Stimulated activated naive CD8-positive, alpha-beta T cell treated with anti-CD3 and anti-CD28 coated beads, Interleukin-15, Interleukin-2, amounts not matched to agents 100 ng/mL and 50 ng/mL, for 24 hours (primary cell): ENCODE data around the gene NLRP10.

ENCODE experiments used
- H3K27ac Mint-ChIP-seq: one replicate; pipeline ENCODE4 v1.8.0; 2021; ENCODE audit warnings: mild to moderate bottlenecking, mixed read lengths
- H3K27me3 Mint-ChIP-seq: one replicate; pipeline ENCODE4 v1.8.0; 2021; ENCODE audit warnings: mixed read lengths
- H3K36me3 Mint-ChIP-seq: one replicate; pipeline ENCODE4 v1.8.0; 2021; ENCODE audit warnings: low read depth, mixed read lengths
- H3K4me1 Mint-ChIP-seq: one replicate; pipeline ENCODE4 v1.8.0; 2021; ENCODE audit warnings: low read depth, mixed read lengths
- H3K4me3 Mint-ChIP-seq: one replicate; pipeline ENCODE4 v1.8.0; 2021; ENCODE audit warnings: mild to moderate bottlenecking, mixed read lengths
- H3K9me3 Mint-ChIP-seq: one replicate; pipeline ENCODE4 v1.8.0; 2021; ENCODE audit warnings: mixed read lengths

The NLRP10 gene

DNA sequence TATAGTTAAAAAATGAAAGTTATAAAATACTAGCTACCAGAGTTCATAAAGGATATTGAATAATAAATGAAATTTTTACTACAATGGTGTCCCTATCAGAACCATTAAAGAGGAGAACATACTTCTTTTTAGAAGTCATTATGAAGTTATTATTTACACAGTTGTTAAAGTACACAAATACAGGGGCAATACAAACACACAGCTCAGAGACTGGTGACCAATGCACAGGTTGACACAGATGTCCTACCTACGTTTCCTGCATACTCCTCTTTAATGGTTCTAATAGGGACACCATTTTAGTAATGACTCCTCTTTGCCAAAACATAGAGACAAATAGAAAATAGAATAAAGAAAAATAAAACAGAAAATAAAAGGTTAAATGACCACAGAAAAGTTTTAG lies 10.1 kb downstream of the NLRP10 start:
- no peaks in the 10 kb centered on the region for H3K4me1 Mint-ChIP-seq

DNA sequence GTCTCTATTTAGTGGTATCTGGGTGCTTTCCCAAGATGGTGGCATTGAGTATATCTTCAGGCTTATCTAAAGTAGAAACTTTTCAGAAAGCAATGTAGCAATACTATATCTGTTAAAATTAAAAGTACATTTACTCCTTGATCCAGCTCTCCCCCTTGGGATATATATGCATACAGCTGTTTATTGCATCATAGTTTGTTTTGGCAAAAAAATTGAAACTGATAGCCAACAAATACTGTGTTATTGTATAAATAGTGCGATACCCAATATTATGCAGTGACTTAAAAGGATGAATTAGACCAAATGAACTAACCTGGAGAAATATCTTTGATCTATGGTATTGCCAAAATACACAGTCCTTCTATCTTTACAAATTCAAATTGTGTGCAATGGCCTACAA lies 15.3 kb downstream of the NLRP10 start:
- H3K36me3 Mint-ChIP-seq: no peaks in the 10 kb centered on the region
- H3K4me3 Mint-ChIP-seq: no peak overlapping the region
- peaks cover 31% of the 10 kb centered on the region for H3K27me3 Mint-ChIP-seq
- no peaks in the 10 kb centered on the region for H3K4me1 Mint-ChIP-seq
- no peaks in the 10 kb centered on the region for H3K9me3 Mint-ChIP-seq
- H3K27ac Mint-ChIP-seq: no peak overlapping the region

More for the DNA sequence above, 10.1 kb downstream of the NLRP10 start:
- H3K27me3 Mint-ChIP-seq: peaks cover 23% of the 10 kb centered on the region
- no peaks in the 10 kb centered on the region for H3K9me3 Mint-ChIP-seq
- no peak overlapping the region for H3K4me3 Mint-ChIP-seq
- H3K36me3 Mint-ChIP-seq: no peaks in the 10 kb centered on the region
- H3K27ac Mint-ChIP-seq: no peak overlapping the region

DNA sequence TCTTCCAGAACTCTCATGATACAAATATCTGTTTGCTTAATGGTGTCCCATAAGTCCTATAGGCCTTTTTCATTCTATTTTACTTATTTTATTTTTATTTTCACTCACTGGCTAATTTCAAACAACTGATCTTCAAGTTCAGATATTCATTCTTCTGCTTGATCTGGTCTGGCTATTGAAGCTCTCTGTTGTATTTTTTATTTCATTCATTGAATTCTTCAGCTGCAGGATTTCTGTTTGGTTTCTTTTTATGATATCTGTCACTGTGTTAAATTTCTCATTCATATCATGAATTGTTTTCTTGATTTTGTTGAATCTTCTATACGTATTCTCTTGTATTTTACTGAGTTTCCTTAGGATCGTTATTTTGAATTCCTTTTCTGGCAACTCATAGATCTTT lies 21.1 kb downstream of the NLRP10 start:
- H3K27ac Mint-ChIP-seq: no peak overlapping the region
- H3K4me1 Mint-ChIP-seq: no peaks in the 10 kb centered on the region
- peaks cover 26% of the 10 kb centered on the region for H3K27me3 Mint-ChIP-seq
- H3K36me3 Mint-ChIP-seq: no peaks in the 10 kb centered on the region
- no peak overlapping the region for H3K4me3 Mint-ChIP-seq
- H3K9me3 Mint-ChIP-seq: peaks cover 17% of the 10 kb centered on the region

DNA sequence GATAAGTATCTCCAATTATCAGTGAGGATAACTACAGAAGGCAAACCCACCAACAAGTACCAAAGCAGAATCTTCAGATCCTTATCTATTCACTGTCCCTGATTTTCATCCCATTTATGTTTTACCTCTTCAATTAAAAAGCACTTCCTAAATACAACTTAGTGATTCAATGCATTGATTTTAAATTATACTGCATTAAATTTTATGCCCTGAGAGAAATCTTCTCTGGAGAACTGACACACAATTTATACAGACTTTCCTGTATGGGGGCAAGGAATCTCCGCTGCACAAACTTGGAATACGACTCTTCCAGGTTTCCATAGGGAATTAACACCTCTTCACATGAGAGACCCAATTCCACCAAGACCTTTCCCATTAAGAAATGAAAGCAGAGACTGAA lies 23.6 kb downstream of the NLRP10 start, which contains the start of gene OR10A3:
Gene OR10A3 (minus strand): TSS at position 101 of the 400 bp plus-strand sequence. CDS start 2,188 bp downstream, outside the sequence.
- H3K9me3 Mint-ChIP-seq: peaks cover 17% of the 10 kb centered on the region
- H3K4me3 Mint-ChIP-seq: no peak within 1 kb of the TSS
- H3K4me1 Mint-ChIP-seq: no peaks in the 10 kb centered on the region
- H3K36me3 Mint-ChIP-seq: no peaks in the 10 kb centered on the region
- no peak within 1 kb of the TSS for H3K27ac Mint-ChIP-seq
- peaks cover 12% of the 10 kb centered on the region for H3K27me3 Mint-ChIP-seq

DNA sequence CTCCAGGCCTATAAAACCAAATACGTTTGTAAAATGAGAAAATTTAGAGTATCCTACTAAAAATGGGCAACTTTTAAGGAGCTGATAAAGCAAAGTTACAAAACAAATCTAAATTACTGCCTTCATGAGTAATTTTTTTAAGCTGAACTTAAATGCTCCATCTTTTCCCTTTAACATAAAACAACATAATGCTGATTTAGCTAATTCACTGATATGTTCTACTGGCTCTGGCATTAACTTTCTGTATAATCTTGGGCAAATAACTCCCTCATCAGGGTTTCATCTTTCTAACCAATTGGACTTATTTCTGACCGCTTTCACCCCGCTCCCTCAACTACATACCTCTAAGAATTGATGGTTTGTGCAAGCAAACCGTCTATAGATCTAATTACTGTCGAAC lies 24.1 kb downstream of the NLRP10 start:
- Mint-ChIP-seq H3K36me3 (no peaks in the 10 kb centered on the region), H3K27ac (no peak overlapping the region), H3K9me3 (peaks cover 17% of the 10 kb centered on the region), H3K4me3 (no peak overlapping the region), H3K27me3 (peaks cover 16% of the 10 kb centered on the region), H3K4me1 (no peaks in the 10 kb centered on the region)

DNA sequence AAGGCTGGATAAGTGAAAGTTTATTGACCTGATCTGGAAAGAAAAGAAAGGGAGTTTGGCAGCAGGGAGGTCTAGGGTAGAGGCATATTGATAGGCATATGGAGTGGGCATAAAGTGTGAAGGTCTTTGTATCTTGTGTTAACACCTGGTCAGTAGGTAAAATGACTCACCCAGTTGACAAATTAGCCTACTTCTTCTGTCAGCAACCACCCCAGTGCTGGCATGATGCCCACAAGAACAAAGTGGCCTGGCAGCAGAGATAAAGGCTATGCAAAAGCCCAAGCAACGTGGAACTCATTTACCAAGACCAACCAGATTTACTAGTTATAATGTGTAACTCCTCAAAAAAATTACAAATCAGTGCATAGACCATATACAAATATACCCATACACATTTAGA lies 28.6 kb downstream of the NLRP10 start:
- H3K27ac Mint-ChIP-seq: no peak overlapping the region
- H3K4me1 Mint-ChIP-seq: no peaks in the 10 kb centered on the region
- H3K4me3 Mint-ChIP-seq: no peak overlapping the region
- H3K36me3 Mint-ChIP-seq: no peaks in the 10 kb centered on the region
- H3K9me3 Mint-ChIP-seq: peaks cover 4% of the 10 kb centered on the region
- peaks cover 32% of the 10 kb centered on the region for H3K27me3 Mint-ChIP-seq

DNA sequence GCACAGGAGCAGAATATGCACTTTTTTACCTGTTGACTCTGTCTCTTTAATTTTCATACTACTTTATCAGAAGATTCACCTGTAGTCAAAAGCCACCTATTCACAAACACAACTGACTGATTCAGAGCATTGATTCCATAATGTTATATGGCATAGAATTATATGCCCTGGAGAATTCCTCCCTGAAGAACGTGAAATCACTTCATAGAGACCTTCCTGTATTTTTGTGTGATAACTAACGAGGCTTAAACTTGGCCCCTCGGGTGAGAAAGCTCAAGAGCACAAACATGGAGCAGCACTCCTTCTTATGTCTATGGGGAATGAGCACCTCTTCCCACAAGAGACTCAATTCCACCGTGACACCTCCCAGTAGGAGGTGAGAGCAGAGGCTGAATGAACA lies 34.1 kb downstream of the NLRP10 start, which contains the start of gene OR10A6:
Gene OR10A6 (minus strand): TSS at position 101 of the 400 bp plus-strand sequence. CDS start 2,606 bp downstream, outside the sequence.
- no peak within 1 kb of the TSS for H3K27ac Mint-ChIP-seq
- H3K4me1 Mint-ChIP-seq: no peaks in the 10 kb centered on the region
- H3K4me3 Mint-ChIP-seq: no peak within 1 kb of the TSS
- no peaks in the 10 kb centered on the region for H3K36me3 Mint-ChIP-seq
- H3K9me3 Mint-ChIP-seq: peaks cover 3% of the 10 kb centered on the region
- peaks cover 39% of the 10 kb centered on the region for H3K27me3 Mint-ChIP-seq

DNA sequence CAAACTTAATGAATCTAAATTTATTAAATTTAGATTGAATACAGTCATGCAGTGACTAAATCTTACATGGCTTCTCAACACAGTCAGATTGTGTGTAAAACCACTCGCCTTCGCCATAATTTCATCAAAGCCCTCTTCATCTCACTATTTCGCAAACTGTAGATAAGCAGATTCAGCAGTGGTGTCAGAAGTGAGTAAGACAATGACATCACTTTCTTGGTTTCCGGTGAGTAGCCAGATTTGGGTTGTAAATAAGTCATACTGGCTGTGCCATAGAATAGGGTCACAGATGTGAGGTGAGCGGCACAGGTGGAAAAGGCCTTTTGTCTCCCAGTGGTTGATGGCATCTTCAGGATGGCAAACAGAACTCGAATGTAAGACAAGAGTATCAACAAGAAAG lies 37.6 kb downstream of the NLRP10 start:
- H3K4me3 Mint-ChIP-seq: no peak overlapping the region
- H3K27ac Mint-ChIP-seq: no peak overlapping the region
- no peaks in the 10 kb centered on the region for H3K4me1 Mint-ChIP-seq
- H3K27me3 Mint-ChIP-seq: peaks cover 38% of the 10 kb centered on the region
- H3K36me3 Mint-ChIP-seq: no peaks in the 10 kb centered on the region
- H3K9me3 Mint-ChIP-seq: peaks cover 6% of the 10 kb centered on the region

DNA sequence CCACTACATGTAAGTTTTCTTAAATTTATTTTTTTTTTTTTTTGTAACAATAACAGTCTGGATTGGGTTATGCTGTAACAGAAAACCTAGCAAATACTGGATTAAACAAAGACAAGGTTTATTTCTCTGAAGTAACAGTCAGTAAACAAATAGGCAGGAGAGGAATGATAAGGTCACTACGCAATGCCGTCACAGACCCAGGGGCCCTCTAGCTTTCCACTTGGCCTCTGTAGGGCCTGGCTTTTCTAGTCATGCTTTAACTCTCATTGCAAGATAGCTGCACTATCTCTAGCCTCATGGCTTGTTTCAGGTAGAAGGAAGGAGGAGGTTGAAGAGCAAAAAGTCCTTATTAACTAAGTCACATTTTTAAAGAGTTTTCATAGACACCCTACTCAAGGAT lies 40.7 kb downstream of the NLRP10 start:
- H3K9me3 Mint-ChIP-seq: peaks cover 6% of the 10 kb centered on the region
- no peaks in the 10 kb centered on the region for H3K4me1 Mint-ChIP-seq
- no peaks in the 10 kb centered on the region for H3K36me3 Mint-ChIP-seq
- no peak overlapping the region for H3K4me3 Mint-ChIP-seq
- H3K27ac Mint-ChIP-seq: no peak overlapping the region
- peaks cover 25% of the 10 kb centered on the region for H3K27me3 Mint-ChIP-seq

DNA sequence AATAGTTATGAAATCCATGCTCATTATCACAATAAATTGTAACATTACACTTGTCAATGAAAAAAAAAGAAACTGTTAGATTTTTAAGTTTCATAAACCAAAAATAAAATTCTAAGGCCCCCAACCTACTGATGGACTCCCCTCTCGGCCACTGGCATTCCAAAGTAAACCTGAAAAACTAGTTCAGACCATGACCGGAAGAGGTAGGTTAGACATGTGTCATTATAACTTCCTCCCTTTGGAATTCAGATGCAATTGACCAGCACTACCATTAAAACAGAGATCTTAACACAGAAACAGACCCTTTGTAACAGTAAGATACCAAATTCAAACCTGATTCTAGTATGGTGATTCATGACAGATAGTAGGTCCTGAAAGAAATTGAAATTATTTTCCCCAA lies 47.1 kb downstream of the NLRP10 start:
- H3K4me1 Mint-ChIP-seq: no peaks in the 10 kb centered on the region
- H3K4me3 Mint-ChIP-seq: no peak overlapping the region
- no peaks in the 10 kb centered on the region for H3K36me3 Mint-ChIP-seq
- H3K27me3 Mint-ChIP-seq: no peaks in the 10 kb centered on the region
- no peaks in the 10 kb centered on the region for H3K9me3 Mint-ChIP-seq
- H3K27ac Mint-ChIP-seq: no peak overlapping the region
